Body of pancreas (tissue), 4 donors: ENCODE measurements around the gene THADA. TPM values are rescaled to one million over a fixed set of nuclear protein-coding genes. Genes with fewer than 3 reads are reported as not detected.

Experiments
- ATAC-seq: fragments of 150-250 bp; one replicate; pipeline ENCODE4 v1.9.1; 2016
- DNase-seq, 4 donors: peaks; one replicate each; pipeline ENCODE4 v3.0.0-alpha.2; 2019
- H3K27ac ChIP-seq, 4 donors: fragments of 200-600 bp; sonication (generic); 1 replicate in 3 of 4; 2 replicates in 1 of 4; pipeline versions ENCODE4 v1.5.1 to v1.6.1; 2016 to 2019; ENCODE audit warnings: mild to moderate bottlenecking in 1 of 4, mixed read lengths in 1 of 4, moderate library complexity in 1 of 4
- H3K27me3 ChIP-seq, 2 donors: fragments of 200-600 bp; sonication (generic); one replicate each; pipeline ENCODE4 v1.6.0; 2016; ENCODE audit warnings: mild to moderate bottlenecking in 1 of 2
- H3K36me3 ChIP-seq, 2 donors: fragments of 200-600 bp; sonication (generic); replicated peaks in 1 of 2; 2 replicates each; pipeline ENCODE4 v1.5.1; 2016; ENCODE audit warnings: low read depth in 2 of 2; ENCODE audit not compliant: insufficient read depth in 1 of 2
- H3K4me1 ChIP-seq: fragments of 200-600 bp; sonication (generic); one replicate; pipeline ENCODE4 v1.6.0; 2016
- H3K4me3 ChIP-seq, 2 donors: fragments of 200-600 bp; sonication (generic); 1 replicate in 1 of 2; 2 replicates in 1 of 2; pipeline ENCODE4 v1.5.1; 2016 to 2019
- H3K9me3 ChIP-seq, 3 donors: fragments of 200-600 bp; sonication (generic); 1 replicate in 2 of 3; 2 replicates in 1 of 3; pipeline ENCODE4 v1.5.1; 2016
- CTCF ChIP-seq, 7 experiments: fragments of 450-650 bp in 4 of 7; fragments of 200-600 bp in 3 of 7; sonication (generic) in 3 of 7; IDR thresholded peaks; one replicate each; pipeline ENCODE4 v1.5.1; 2016 to 2019; ENCODE audit warnings: antibody characterized with exemption in 7 of 7
- POLR2A ChIP-seq, 3 donors: fragments of 450-650 bp; IDR thresholded peaks; one replicate each; pipeline ENCODE4 v1.6.1; 2016; ENCODE audit warnings: antibody characterized with exemption in 3 of 3, mild to moderate bottlenecking in 2 of 3
- WGBS, 2 donors: methylation state at CpG; one replicate each; pipeline ENCODE4 v1.1.5; 2017; 5-methylcytosine and 5-hydroxymethylcytosine counted together
- intact Hi-C: fragments of 100-400 bp; cut with DNase I; formaldehyde crosslinking; loops from one replicate; pipeline ENCODE4 v1.15.1; 2023
- total RNA-seq, 2 donors: library from RNA; depleted of rRNA; stranded (reverse); fragments of >200 nt; gene quantifications; one replicate each; pipeline ENCODE4 v1.1.0, GENCODE V29; 2016

The THADA gene
- total RNA-seq, 2 donors from 2014 or later = 27.5 to 41.9 TPM

DNA sequence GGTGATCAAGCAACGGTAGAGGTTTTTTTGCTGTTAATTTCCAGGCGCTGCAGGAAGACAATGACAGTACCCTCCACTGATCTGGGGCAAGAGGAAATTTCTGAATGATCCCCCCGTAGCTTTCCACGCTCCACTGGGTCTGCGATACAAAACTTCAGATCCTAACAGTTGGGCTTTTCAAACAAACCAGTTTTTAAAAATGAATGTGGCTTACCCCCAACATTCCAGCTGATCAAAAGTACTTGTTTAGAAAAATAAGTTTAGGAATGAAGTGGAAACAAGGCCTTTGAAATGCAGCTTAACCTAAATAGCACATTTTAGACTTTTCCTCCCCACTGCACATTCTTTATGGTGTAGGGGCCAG lies 375.1 kb downstream of the THADA start:
- peaks cover 58% of the 10 kb centered on the region for H3K4me1 ChIP-seq
- TF ChIP-seq POLR2A (IDR thresholded peaks at IDR 0.05) (peak in 1 of 3 donors; percentile 7), CTCF (IDR thresholded peaks at IDR 0.05) (no peak)
- intact Hi-C loops = no loop called here
- no peak overlapping the region for H3K4me3 ChIP-seq
- H3K27me3 ChIP-seq = no peaks in the 10 kb centered on the region
- DNase-seq (no peak), ATAC-seq (no peak)
- no peaks in the 10 kb centered on the region for H3K9me3 ChIP-seq
- WGBS, 2 donors = 21 to 33% methylated on average over 5 of the region's 5 CpGs
- peak overlapping the region; percentile 88 to 98 (median 97) for H3K27ac ChIP-seq
- peaks cover 0 to 8% of the 10 kb centered on the region in 2 donors for H3K36me3 ChIP-seq

- H3K27ac ChIP-seq = peak overlapping the region; percentile 88 to 98 (median 97)
- intact Hi-C loops = no loop called here
- 0 to 4% methylated on average over 10 of the region's 10 CpGs for WGBS, 2 donors
- DNase-seq (no peak), ATAC-seq (no peak)
- no peaks in the 10 kb centered on the region for H3K27me3 ChIP-seq
- H3K36me3 ChIP-seq = peaks cover 0 to 8% of the 10 kb centered on the region in 2 donors
- H3K4me1 ChIP-seq = peaks cover 58% of the 10 kb centered on the region
- H3K4me3 ChIP-seq = no peak overlapping the region
- H3K9me3 ChIP-seq = no peaks in the 10 kb centered on the region
- no peak for TF ChIP-seq CTCF (IDR thresholded peaks at IDR 0.05)
- TF ChIP-seq POLR2A (IDR thresholded peaks at IDR 0.05) = peak in 2 of 3 donors; percentile 10 to 26
Observed at GRCh38 chr2:43220229-43220751, 375.5 kb downstream of the THADA start.

DNA sequence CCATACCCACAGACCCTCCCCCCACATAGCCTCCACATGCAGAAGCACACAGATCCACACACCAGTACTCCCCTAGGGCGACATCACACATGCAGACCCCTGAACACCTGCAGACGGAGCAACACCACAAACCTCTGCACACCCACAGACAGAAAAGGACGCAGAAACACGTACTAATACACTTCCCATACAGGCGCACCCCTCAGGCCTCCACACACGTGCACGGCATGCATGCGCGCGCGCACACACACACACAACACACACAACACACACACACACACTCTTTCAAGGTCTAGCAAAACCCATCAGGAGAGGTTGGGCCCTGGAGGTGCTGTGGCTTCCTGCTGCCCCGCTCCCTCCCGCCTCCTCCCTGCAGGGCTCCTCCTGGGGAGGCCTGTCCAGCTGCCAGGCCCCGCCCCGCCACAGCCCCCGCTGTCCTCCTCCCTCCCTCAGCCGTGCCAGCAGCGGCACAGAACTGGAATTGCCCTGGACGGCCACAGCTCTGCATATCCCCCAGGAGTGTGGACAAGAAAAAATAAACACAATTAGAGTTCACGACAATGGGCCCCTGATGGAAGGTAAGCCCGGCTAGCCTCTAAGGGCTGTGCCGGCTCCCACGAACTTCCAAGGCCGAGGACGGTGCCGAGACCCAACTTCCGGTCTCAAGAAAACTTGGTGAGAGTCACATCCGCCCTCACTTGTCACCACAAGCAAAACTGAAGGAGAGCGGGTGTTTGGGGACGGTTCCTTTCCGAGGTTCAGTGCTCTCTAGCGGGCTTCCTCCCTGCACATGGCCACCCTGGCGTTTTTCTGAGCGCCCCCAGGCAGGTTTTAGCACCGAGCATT lies 376.2 kb downstream of the THADA start:
- Histone ChIP-seq H3K27ac (peak overlapping the region; percentile 88 to 98 (median 97)), H3K4me3 (no peak overlapping the region), H3K27me3 (no peaks in the 10 kb centered on the region), H3K9me3 (no peaks in the 10 kb centered on the region), H3K4me1 (peaks cover 58% of the 10 kb centered on the region), H3K36me3 (peaks cover 0 to 2% of the 10 kb centered on the region in 2 donors)
- 1% methylated on average over 21 to 35 of the region's 35 CpGs for WGBS, 2 donors
- DNase-seq (peak; percentile 89 to 94 (median 92)), ATAC-seq (peak; percentile 79)
- TF ChIP-seq CTCF (IDR thresholded peaks at IDR 0.05) (peak in 2 of 7 experiments; percentile 0 to 8), POLR2A (IDR thresholded peaks at IDR 0.05) (peak; percentile 40 to 75 (median 75))
- intact Hi-C loops = loop anchor here (10.0 kb wide), 2 partner anchors 55 to 185 kb away; no protein-coding TSS in a partner anchor

- H3K36me3 ChIP-seq = no peaks in the 10 kb centered on the region
- peak in 3 of 7 experiments; percentile 5 to 8 (median 5) for TF ChIP-seq CTCF (IDR thresholded peaks at IDR 0.05)
- TF ChIP-seq POLR2A (IDR thresholded peaks at IDR 0.05) = no peak
- H3K9me3 ChIP-seq = no peaks in the 10 kb centered on the region
- no peaks in the 10 kb centered on the region for H3K27me3 ChIP-seq
- intact Hi-C loops = loop anchor here (10.0 kb wide), 2 partner anchors 54 to 184 kb away; no protein-coding TSS in a partner anchor
- peak overlapping the region; percentile 88 to 98 (median 97) for H3K27ac ChIP-seq
- peaks cover 58% of the 10 kb centered on the region for H3K4me1 ChIP-seq
- DNase-seq = peak; percentile 59 to 76 (median 66)
- WGBS, 2 donors = 0 to 7% methylated on average over 5 to 8 of the region's 8 CpGs
- ATAC-seq = peak; percentile 3
- no peak overlapping the region for H3K4me3 ChIP-seq
Observed at GRCh38 chr2:43218702-43219382, 377.0 kb downstream of the THADA start.
